Chondrocyte (in vitro differentiated cells): Measurements from ENCODE around the gene SZRD1. TPM values are rescaled to one million over a fixed set of nuclear protein-coding genes. Genes with fewer than 3 reads are reported as not detected.

Source experiments
- DNase-seq: peaks from one replicate; pipeline ENCODE4 v3.0.0; 2021; ENCODE audit warnings: mixed read lengths, low spot score
- H3K27ac Mint-ChIP-seq: one replicate; pipeline ENCODE4 v1.8.0; 2021; ENCODE audit warnings: mild to moderate bottlenecking, moderate library complexity, mixed read lengths; ENCODE audit not compliant: unreplicated experiment
- H3K27me3 Mint-ChIP-seq: 2 replicates; pipeline ENCODE4 v1.8.0; 2021; ENCODE audit warnings: low read depth, mixed read lengths
- H3K36me3 Mint-ChIP-seq: 2 replicates; pipeline ENCODE4 v1.8.0; 2021; ENCODE audit warnings: low read depth, mixed read lengths
- H3K4me1 Mint-ChIP-seq: 2 replicates; pipeline ENCODE4 v1.8.0; 2021; ENCODE audit warnings: low read depth, mild to moderate bottlenecking, mixed read lengths
- H3K4me3 Mint-ChIP-seq: one replicate; pipeline ENCODE4 v1.8.0; 2021; ENCODE audit warnings: mild to moderate bottlenecking, moderate library complexity, mixed read lengths; ENCODE audit not compliant: unreplicated experiment
- H3K9me3 Mint-ChIP-seq: 2 replicates; pipeline ENCODE4 v1.8.0; 2021; ENCODE audit warnings: low read depth, mixed read lengths
- total RNA-seq: library from RNA; stranded (reverse); gene quantifications from 3 replicates; pipeline ENCODE4 v1.2.1, GENCODE V29; 2021
- TF ChIP-seq, protein P1 (sequence below): fragments of 200-600 bp; sonication (generic); IDR thresholded peaks from 2 replicates; pipeline ENCODE4 v1.5.0; 2021; ENCODE audit warnings: antibody characterized with exemption, mild to moderate bottlenecking, moderate library complexity

SZRD1 gene
- total RNA-seq, 1 donor from 2014 or later = 113 TPM

DNA sequence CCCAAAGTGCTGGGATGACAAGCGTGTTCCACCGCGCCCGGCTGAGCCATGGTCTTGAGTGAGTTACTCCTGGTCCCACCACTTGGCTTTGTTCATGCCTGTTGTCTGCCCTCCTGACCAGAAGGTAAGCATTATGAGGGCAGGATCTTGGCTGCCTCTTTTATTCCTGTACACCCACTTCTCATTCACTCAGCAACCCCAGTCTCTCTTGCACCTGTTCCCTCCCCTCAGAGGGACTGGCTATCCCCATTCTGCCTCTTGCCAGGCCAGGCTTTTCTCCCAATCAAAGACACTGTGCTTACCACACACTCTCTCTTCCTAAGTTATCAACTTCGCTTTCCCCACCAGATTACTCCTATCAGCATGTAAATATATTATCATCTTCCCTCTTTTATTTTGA is 43.8 kb downstream of the SZRD1 start:
- Mint-ChIP-seq H3K9me3 (no peaks in the 10 kb centered on the region), H3K4me1 (no peaks in the 10 kb centered on the region), H3K36me3 (no peaks in the 10 kb centered on the region), H3K4me3 (no peak overlapping the region), H3K27me3 (no peaks in the 10 kb centered on the region), H3K27ac (no peak overlapping the region)
- TF ChIP-seq, protein P1, sequence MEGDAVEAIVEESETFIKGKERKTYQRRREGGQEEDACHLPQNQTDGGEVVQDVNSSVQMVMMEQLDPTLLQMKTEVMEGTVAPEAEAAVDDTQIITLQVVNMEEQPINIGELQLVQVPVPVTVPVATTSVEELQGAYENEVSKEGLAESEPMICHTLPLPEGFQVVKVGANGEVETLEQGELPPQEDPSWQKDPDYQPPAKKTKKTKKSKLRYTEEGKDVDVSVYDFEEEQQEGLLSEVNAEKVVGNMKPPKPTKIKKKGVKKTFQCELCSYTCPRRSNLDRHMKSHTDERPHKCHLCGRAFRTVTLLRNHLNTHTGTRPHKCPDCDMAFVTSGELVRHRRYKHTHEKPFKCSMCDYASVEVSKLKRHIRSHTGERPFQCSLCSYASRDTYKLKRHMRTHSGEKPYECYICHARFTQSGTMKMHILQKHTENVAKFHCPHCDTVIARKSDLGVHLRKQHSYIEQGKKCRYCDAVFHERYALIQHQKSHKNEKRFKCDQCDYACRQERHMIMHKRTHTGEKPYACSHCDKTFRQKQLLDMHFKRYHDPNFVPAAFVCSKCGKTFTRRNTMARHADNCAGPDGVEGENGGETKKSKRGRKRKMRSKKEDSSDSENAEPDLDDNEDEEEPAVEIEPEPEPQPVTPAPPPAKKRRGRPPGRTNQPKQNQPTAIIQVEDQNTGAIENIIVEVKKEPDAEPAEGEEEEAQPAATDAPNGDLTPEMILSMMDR = no peak
- DNase-seq = no peak

DNA sequence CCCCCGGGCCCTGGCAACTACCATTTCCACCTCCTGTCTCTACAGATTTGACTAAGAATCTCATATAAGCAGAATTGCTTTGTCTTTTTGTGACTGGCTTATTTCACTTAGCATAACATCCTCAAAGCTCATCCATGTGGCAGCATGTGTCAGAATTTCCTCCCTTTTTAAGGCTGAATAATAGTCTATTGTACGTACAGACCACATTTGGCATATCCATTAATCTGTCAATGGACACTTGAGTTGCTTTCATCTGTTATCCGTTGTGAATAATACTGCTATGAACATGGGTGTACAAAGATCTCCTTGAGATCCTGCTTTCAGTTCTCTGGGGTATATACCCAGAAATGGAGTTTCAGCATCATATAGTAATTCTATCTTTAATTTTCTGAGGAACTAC is 46.1 kb downstream of the SZRD1 start:
- no peaks in the 10 kb centered on the region for H3K4me1 Mint-ChIP-seq
- TF ChIP-seq, protein P1 = no peak
- no peaks in the 10 kb centered on the region for H3K9me3 Mint-ChIP-seq
- no peaks in the 10 kb centered on the region for H3K27me3 Mint-ChIP-seq
- no peak for DNase-seq
- H3K27ac Mint-ChIP-seq = no peak overlapping the region
- no peaks in the 10 kb centered on the region for H3K36me3 Mint-ChIP-seq
- H3K4me3 Mint-ChIP-seq = no peak overlapping the region

DNA sequence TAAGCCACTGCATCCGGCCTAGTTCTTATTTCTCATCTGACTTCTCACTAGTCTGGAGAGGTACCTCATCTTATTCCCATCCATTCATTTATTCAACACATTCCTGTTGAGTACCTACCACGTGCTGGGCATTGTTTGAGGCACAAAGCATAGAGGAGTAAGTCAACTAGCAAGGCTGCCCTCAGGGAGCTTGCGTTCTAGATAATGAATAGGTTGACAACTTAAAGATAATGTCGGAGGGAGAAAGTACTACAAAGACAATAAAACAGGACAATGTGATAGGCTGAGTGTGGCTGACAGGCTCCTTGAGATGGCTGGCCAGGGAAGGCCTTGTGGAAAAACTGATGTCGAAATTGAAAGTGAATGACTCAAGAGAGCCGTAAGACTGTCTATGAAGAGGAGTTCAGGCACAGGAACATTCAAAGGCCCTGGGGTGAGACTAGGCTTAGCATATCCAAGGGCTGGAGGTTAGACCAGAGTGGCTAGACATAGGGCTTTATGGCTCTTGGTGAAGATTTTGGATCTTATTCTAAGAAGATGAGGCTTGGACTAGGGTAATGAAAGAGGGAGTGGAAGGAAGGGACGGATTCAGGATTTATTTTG is 51.9 kb downstream of the SZRD1 start:
- H3K4me1 Mint-ChIP-seq = no peaks in the 10 kb centered on the region
- peaks cover 16% of the 10 kb centered on the region for H3K27me3 Mint-ChIP-seq
- TF ChIP-seq, protein P1 = no peak
- H3K9me3 Mint-ChIP-seq = no peaks in the 10 kb centered on the region
- DNase-seq = no peak
- H3K4me3 Mint-ChIP-seq = no peak overlapping the region
- no peaks in the 10 kb centered on the region for H3K36me3 Mint-ChIP-seq
- H3K27ac Mint-ChIP-seq = no peak overlapping the region

DNA sequence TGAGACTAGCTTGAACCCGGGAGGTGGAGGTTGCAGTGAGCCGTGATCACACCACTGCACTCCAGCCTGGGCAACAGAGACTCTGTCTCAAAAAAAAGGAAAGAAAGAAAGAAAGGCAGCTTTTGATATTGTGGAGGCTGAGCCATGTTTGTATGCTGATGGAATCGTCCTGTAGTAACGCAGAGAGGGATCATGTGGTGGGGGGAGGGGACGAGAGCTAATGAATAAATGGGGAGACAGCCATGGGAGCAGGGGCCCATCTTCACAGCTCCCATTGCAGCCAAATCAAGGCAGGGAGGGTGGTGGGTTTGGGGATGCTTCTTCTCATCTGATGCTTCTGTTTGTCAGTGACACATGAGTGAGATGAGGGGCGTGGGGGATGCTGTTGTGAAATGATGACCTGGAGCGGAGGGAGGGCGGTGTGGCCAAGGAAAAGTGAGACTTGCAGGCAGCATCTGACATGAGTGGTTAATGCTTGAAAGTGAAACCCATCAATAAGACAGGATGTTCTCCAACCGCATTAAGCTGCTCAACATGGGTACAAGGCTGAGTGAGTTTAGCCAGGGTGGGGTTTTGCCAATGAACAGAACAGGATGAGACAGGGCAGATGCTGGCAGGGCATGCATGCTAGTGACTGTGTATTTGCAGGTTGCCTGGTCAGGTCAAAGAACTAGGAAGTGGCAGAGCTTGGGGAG is 53.5 kb downstream of the SZRD1 start:
- no peaks in the 10 kb centered on the region for H3K36me3 Mint-ChIP-seq
- no peaks in the 10 kb centered on the region for H3K9me3 Mint-ChIP-seq
- H3K4me1 Mint-ChIP-seq = no peaks in the 10 kb centered on the region
- H3K4me3 Mint-ChIP-seq = no peak overlapping the region
- H3K27me3 Mint-ChIP-seq = peaks cover 16% of the 10 kb centered on the region
- no peak for DNase-seq
- TF ChIP-seq, protein P1 = no peak
- H3K27ac Mint-ChIP-seq = no peak overlapping the region

DNA sequence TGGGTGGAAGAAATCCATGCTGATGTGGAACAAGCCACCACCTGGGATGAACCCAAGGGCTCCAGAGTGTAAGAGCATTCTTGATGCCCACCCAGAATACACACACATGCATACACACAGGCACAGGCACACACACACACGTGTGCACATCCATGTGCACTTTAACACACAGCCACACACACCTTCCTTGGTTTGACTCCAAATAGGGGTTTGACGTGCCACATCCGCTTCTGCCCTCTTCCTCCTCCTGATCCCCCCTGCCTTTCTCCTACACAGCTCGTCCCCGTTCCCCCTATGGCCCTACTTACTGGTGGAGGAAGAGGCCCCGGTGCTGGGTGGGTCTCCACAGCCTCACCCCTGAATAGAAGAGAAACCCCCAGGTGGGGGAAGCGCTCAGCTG is 54.2 kb downstream of the SZRD1 start:
- TF ChIP-seq, protein P1 = no peak
- DNase-seq = no peak
- no peaks in the 10 kb centered on the region for H3K9me3 Mint-ChIP-seq
- no peaks in the 10 kb centered on the region for H3K4me1 Mint-ChIP-seq
- peaks cover 16% of the 10 kb centered on the region for H3K27me3 Mint-ChIP-seq
- H3K4me3 Mint-ChIP-seq = no peak overlapping the region
- no peaks in the 10 kb centered on the region for H3K36me3 Mint-ChIP-seq
- H3K27ac Mint-ChIP-seq = no peak overlapping the region
